ENCODE results near the gene LRAT.

DNA sequence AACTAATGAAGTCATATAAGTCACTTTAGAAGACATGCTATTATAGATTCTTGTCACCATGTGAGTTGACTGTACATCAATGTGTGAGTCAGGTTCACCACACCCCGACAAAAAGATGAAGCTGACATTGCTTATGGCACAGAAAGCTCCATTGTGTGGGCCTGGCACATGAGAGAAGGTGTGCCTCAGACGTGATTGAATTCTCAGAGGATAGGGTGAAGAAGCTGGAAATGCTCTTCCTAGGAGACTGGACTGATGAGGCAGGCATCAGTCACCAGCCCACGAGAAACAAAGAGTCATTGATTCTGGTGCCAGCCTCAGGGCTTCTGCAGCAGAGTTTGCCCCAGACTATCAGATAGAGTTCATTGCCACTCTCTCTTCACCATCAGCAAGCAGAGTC, 35.9 kb upstream of the LRAT start:
- TF ChIP-seq EP300 (IDR thresholded peaks at IDR 0.05; ENCODE audit: borderline replicate concordance in 1 of 2, control insufficient read depth in 1 of 2, low read depth in 2 of 2, low read length in 2 of 2) (no peak), SPI1 (IDR thresholded peaks at IDR 0.05; ENCODE audit: borderline replicate concordance, insufficient read depth, low read depth, low read length) (no peak), FOXM1 (IDR thresholded peaks at IDR 0.05; ENCODE audit: low read depth, low read length) (no peak)
- TF ChIP-seq, protein P1, sequence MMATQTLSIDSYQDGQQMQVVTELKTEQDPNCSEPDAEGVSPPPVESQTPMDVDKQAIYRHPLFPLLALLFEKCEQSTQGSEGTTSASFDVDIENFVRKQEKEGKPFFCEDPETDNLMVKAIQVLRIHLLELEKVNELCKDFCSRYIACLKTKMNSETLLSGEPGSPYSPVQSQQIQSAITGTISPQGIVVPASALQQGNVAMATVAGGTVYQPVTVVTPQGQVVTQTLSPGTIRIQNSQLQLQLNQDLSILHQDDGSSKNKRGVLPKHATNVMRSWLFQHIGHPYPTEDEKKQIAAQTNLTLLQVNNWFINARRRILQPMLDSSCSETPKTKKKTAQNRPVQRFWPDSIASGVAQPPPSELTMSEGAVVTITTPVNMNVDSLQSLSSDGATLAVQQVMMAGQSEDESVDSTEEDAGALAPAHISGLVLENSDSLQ (IDR thresholded peaks at IDR 0.05) = no peak

Data from GM12878 (cell line).